Keratinocyte (primary cell): Measurements from ENCODE around the gene HSD11B2. TPM values are rescaled to one million over a fixed set of nuclear protein-coding genes. Genes with fewer than 3 reads are reported as not detected.

Source experiments
- DNase-seq: peaks from one replicate; pipeline ENCODE4 v3.0.0-alpha.2; 2011; ENCODE audit warnings: low read depth, missing footprints, low spot score
- FAIRE-seq: peaks from 2 replicates; lab custom pipeline; 2011; peaks lifted over from hg19 to GRCh38; lab: Jason Lieb, UNC
- H2AFZ ChIP-seq: 2 replicates; pipeline ENCODE4 v1.6.0; 2012; ENCODE audit warnings: low read length, control low read depth, inconsistent platforms; ENCODE audit not compliant: control insufficient read depth
- H3K27ac ChIP-seq: 2 replicates; pipeline ENCODE4 v1.5.1; 2011; ENCODE audit warnings: low read length; ENCODE audit not compliant: control insufficient read depth, insufficient read depth
- H3K27me3 ChIP-seq: 3 replicates; pipeline ENCODE4 v1.6.0; 2011; ENCODE audit warnings: low read length; ENCODE audit not compliant: control insufficient read depth, insufficient read depth; ENCODE audit errors: extremely low read depth
- H3K36me3 ChIP-seq, 2 experiments: 2 replicates in 1 of 2; 3 replicates in 1 of 2; pipeline ENCODE4 v1.5.1; 2011; ENCODE audit warnings: low read length in 2 of 2, mild to moderate bottlenecking in 1 of 2; ENCODE audit not compliant: control insufficient read depth in 2 of 2, insufficient read depth in 2 of 2; ENCODE audit errors: extremely low read depth in 1 of 2
- H3K4me1 ChIP-seq: 3 replicates; pipeline ENCODE4 v1.5.1; 2011; ENCODE audit warnings: low read length; ENCODE audit not compliant: control insufficient read depth, insufficient read depth; ENCODE audit errors: extremely low read depth
- H3K4me2 ChIP-seq: 3 replicates; pipeline ENCODE4 v1.6.0; 2011; ENCODE audit warnings: low read depth, low read length; ENCODE audit not compliant: control insufficient read depth, insufficient read depth; ENCODE audit errors: extremely low read depth
- H3K4me3 ChIP-seq, 3 experiments: fragments of 200-600 bp in 1 of 3; sonication (generic) in 1 of 3; 2 replicates in 2 of 3; 3 replicates in 1 of 3; pipeline ENCODE4 v1.5.1; 2011 to 2016; ENCODE audit warnings: low read length in 3 of 3, mild to moderate bottlenecking in 3 of 3, control low read depth in 2 of 3, inconsistent platforms in 1 of 3, low read depth in 1 of 3, mixed read lengths in 1 of 3, mixed run types in 1 of 3, moderate library complexity in 1 of 3; ENCODE audit not compliant: control insufficient read depth in 2 of 3, insufficient read depth in 2 of 3; ENCODE audit errors: extremely low read depth in 1 of 3
- H3K79me2 ChIP-seq: 2 replicates; pipeline ENCODE4 v1.6.0; 2012; ENCODE audit warnings: low read length; ENCODE audit not compliant: control insufficient read depth, insufficient read depth
- H3K9ac ChIP-seq: 3 replicates; pipeline ENCODE4 v1.6.0; 2011; ENCODE audit warnings: low read length; ENCODE audit not compliant: control insufficient read depth, insufficient read depth; ENCODE audit errors: extremely low read depth
- H3K9me1 ChIP-seq: 3 replicates; pipeline ENCODE4 v1.6.0; 2011; ENCODE audit warnings: low read length; ENCODE audit not compliant: control insufficient read depth, insufficient read depth; ENCODE audit errors: extremely low read depth
- H3K9me3 ChIP-seq: 2 replicates; pipeline ENCODE4 v1.5.1; 2012; ENCODE audit warnings: low read depth, low read length; ENCODE audit not compliant: control insufficient read depth
- H4K20me1 ChIP-seq: 3 replicates; pipeline ENCODE4 v1.6.0; 2011; ENCODE audit warnings: low read length; ENCODE audit not compliant: control insufficient read depth, insufficient read depth; ENCODE audit errors: extremely low read depth
- CTCF ChIP-seq, 3 experiments: IDR thresholded peaks in 1 of 3; conservative IDR thresholded peaks in 1 of 3; optimal IDR thresholded peaks in 1 of 3; 2 replicates in 2 of 3; 3 replicates in 1 of 3; pipeline versions ENCODE3 to v1.5.1; 2011; ENCODE audit warnings: low read length in 3 of 3, mild to moderate bottlenecking in 3 of 3, moderate library complexity in 2 of 3, control low read depth in 1 of 3, inconsistent platforms in 1 of 3; ENCODE audit not compliant: insufficient read depth in 2 of 3; ENCODE audit errors: extremely low read depth in 1 of 3
- EZH2 ChIP-seq: IDR thresholded peaks from one replicate; pipeline ENCODE4 v1.6.1; 2012; ENCODE audit warnings: inconsistent platforms, mild to moderate bottlenecking, low read length, moderate library complexity
- dilution Hi-C: fragments of 300-500 bp; cut with MboI; formaldehyde crosslinking; loops from one replicate; pipeline ENCODE4 v1.7.0; 2020; ENCODE audit warnings: low sequenced_read_pairs; ENCODE audit not compliant: extremely low pct_ligation_motif_present
- polyA plus RNA-seq, 5 experiments: library from polyadenylated mRNA; depleted of rRNA in 3 of 5; stranded (reverse) in 3 of 5; stranded (forward) in 1 of 5; unstranded in 1 of 5; fragments of >200 nt; gene quantifications; 1 replicate in 1 of 5; 2 replicates in 3 of 5; 3 replicates in 1 of 5; pipeline versions ENCODE4 v1.2.1 to v1.2.3, GENCODE V29; 2011 to 2012; ENCODE audit warnings: missing spikeins in 2 of 5, low read depth in 1 of 5, low replicate concordance in 1 of 5

The HSD11B2 gene
- polyA plus RNA-seq, 1 donor (not counting 4 experiments of a cell fraction or from before 2014, with no cell fraction given), result 0.93 TPM

- FAIRE-seq (no peak), DNase-seq (no peak)
- Histone ChIP-seq H3K4me1 (no peaks in the 10 kb centered on the region), H3K27me3 (peaks cover 18% of the 10 kb centered on the region), H3K9me1 (no peaks in the 10 kb centered on the region), H3K79me2 (no peaks in the 10 kb centered on the region), H3K27ac (no peak overlapping the region), H3K36me3 (no peaks in the 10 kb centered on the region), H2AFZ (no peak overlapping the region), H3K9ac (no peak overlapping the region), H3K9me3 (no peaks in the 10 kb centered on the region), H3K4me2 (no peak overlapping the region), H4K20me1 (no peaks in the 10 kb centered on the region), H3K4me3 (no peak overlapping the region)
- dilution Hi-C loops, result no loop called here
- no peak for TF ChIP-seq CTCF (optimal IDR thresholded peaks at IDR 0.05 in 1 of 3, IDR thresholded peaks at IDR 0.05 in 1 of 3, conservative IDR thresholded peaks at IDR 0.05 in 1 of 3; ENCODE audit: extremely low read depth in 1 of 3, insufficient read depth in 2 of 3, low read length in 3 of 3)
- TF ChIP-seq EZH2, result no peak
These were observed 42.3 kb upstream of the HSD11B2 start for GRCh38 chr16:67388591-67388990.

GRCh38 chr16:67389911-67390815 is 40.8 kb upstream of the HSD11B2 start:
- no peak for DNase-seq

More at GRCh38 chr16:67389911-67390815, 40.8 kb upstream of the HSD11B2 start:
- no peaks in the 10 kb centered on the region for H3K9me1 ChIP-seq
- no peaks in the 10 kb centered on the region for H3K79me2 ChIP-seq
- no peak for FAIRE-seq
- no peak overlapping the region for H3K4me2 ChIP-seq
- no peaks in the 10 kb centered on the region for H3K4me1 ChIP-seq
- no peak overlapping the region for H2AFZ ChIP-seq
- no peaks in the 10 kb centered on the region for H4K20me1 ChIP-seq
- dilution Hi-C loops, result no loop called here
- H3K36me3 ChIP-seq, result no peaks in the 10 kb centered on the region
- TF ChIP-seq CTCF (optimal IDR thresholded peaks at IDR 0.05 in 1 of 3, IDR thresholded peaks at IDR 0.05 in 1 of 3, conservative IDR thresholded peaks at IDR 0.05 in 1 of 3; ENCODE audit: extremely low read depth in 1 of 3, insufficient read depth in 2 of 3, low read length in 3 of 3) (no peak), EZH2 (no peak)
- H3K9me3 ChIP-seq, result no peaks in the 10 kb centered on the region
- peaks cover 25% of the 10 kb centered on the region for H3K27me3 ChIP-seq
- H3K27ac ChIP-seq, result no peak overlapping the region
- H3K9ac ChIP-seq, result no peak overlapping the region
- H3K4me3 ChIP-seq, result no peak overlapping the region
